ENCODE data around the gene PPP1R3D.

The PPP1R3D gene

DNA sequence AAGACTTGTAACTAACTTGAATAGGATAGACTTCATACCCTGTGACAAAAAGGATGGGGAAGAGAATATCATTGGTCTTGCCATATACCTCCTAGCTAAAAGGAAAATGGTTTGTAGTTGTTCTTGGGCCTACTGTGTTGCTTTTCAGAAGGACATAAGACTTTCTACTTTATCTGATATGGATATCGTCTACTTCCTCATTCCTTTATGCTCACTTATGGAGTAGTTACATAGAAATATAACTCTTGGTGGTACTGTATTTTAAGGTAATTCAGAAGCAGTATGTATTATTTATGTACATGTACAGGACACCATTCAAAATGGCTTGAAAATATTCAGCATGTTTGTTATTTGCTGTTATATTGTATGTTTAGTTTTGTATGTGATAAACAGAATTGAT is 8.1 kb upstream of the PPP1R3D start:
- DNase-seq: no peak

DNA sequence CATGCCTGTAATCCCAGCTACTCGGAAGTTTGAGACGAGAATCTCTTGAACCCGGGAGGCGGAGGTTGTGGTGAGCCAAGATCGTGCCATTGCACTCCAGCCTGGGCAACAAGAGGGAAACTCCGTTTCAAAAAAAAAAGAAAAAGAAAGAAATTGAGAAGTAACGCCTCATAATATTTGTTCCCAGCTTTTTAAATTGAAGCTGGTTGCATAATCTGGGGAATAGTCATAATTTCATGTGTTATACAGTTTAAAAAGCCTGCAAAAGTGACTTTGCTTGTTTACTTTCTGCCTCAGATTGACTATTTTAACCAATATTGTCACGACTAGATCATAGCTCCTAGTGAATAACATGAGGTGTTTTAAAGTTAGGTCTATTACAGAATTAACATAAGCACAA is 7.3 kb upstream of the PPP1R3D start:
- DNase-seq: no peak

GRCh38 chr20:59945731-59946130 is 5.6 kb upstream of the PPP1R3D start:
- DNase-seq: no peak

DNA sequence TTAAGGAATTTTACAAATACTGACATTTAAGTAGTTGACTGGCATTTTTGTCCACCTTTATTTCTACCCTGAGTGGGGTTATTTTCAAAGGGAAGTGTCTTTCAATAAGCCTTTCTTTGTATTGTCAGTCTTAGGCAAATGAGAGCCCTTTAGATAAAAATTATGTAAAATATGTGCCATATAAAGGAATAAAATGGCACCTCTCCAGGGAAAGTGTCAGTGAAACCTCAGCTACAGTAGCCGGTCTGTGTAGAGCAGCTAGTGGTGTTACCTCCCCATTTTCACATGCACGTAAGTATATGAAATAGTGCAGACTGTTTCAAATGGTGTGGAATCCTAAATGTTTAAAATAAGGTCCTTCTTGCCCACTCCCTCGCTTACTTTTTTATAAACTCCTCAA is 5.1 kb upstream of the PPP1R3D start:
- DNase-seq: no peak

GRCh38 chr20:59944726-59945125 is 4.6 kb upstream of the PPP1R3D start:
- no peak for DNase-seq

DNA sequence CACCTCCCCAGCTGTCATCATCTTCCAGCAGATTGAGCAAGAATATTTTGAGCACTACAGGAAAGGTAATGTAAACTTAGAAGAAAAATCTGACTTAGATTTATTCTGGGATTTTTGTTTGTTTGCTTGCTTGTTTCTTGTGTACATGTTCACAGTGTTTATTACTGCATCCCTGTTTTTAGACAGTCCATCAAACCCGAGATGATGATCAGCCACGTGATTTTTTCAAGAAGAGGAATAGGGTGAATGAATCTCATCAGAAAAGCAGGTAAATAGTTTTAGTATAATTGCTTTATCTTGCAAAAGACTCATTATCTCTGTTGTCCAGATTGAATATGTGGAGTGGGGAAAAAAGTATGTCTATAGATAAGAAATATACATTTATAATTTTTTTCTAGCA is 2.1 kb upstream of the PPP1R3D start:
- no peak for DNase-seq

DNA sequence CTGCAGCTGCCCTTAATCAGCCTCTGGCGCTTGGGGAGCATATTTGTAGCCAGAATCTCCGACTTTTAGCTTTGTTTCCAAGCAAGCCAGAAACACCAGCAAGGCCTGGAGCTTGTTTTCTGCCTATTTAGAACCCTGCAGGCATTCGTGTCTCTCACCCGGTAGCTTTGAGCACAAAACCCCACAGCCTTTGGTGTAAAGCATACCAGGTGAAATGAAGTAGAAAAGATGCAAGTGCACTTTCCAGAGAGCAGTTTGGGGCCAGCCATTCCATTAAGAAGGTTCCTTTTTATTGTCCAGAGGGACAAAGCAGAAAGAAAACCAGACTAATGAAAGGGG is 820 bp upstream of the PPP1R3D start:
- DNase-seq: no peak

- no peak for DNase-seq
Measured at GRCh38 chr20:59939879-59940128, 301 bp downstream of the PPP1R3D start.

DNA sequence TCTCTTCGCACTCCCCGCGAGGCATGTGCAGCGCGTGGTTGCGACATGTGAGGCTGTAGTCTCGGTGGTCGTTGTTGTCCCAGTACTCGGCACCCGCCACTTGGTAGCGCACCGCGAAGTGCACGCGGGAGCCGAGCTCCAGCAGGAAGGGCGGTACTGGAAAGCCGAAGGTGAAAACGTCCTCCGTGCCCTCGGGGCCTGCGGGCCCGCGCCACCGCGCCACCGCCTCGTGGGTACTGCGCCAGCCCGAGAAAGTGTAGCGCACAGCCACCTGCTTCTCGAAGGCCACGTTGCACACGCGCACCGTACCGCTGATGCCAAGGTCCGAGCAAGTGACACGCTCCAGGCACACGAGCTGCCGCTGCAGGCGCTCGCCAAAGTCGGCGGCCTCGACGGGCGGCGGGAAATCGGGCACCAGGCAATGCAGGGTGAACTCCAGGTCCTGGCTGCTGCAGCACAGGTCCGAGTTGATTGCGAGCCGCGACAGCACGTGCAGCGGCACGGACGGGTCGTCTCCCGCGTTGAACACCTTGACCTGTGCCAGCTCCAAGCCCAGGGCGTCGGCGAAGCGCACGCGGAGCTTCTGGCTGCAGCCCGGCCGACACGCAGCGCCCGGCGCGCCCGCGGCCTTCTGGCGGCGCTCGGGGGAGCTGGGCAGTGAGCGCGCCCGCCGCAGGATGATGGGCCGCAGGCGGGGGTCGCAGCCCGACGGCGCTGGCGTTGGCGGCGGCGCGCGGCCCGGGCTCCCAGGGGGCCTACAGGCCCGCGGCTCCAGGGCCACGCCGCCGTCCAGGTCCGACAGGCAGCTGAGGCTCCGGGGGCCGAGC is 840 bp downstream of the PPP1R3D start:
- no peak for DNase-seq

GRCh38 chr20:59938696-59939051 is 1.4 kb downstream of the PPP1R3D start:
- DNase-seq: no peak

DNA sequence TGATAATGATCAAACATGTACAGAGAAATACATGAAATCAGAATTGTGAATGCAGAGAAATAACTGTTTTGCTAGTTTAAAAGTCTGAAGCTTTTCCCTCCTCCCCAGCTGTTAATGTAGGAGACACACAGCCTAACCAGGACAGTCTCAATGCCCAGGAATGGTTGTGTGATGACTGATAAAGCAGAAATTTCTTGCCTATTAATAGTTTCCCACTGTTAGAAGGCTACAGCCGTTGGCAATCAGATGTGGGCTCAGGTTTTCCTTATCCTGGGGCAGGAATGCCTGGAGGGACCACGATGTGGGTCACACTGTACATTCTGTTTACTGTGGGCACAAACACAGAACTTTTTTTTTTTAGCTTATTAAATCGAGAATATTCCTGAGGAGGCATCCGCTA is 1.9 kb downstream of the PPP1R3D start:
- no peak for DNase-seq

DNA sequence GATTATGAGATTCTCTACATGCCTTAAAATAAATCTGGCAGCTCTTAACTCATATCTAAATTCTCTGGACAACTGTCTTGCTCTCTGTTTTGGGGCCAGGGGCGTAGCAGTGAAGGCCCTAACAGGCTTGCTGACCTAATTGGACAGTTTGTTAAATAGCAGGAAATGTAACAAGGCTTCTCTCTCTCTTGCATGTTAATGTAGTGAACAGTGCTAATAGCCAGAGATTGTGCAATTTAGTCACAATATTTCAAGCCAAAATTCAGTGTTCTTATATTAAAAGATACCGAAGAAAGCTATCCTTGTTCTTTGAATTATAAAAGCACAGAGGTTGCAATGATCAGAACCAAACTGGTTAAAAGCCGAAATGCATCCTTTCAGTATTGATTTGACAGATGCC is 3.0 kb downstream of the PPP1R3D start:
- DNase-seq: no peak

DNA sequence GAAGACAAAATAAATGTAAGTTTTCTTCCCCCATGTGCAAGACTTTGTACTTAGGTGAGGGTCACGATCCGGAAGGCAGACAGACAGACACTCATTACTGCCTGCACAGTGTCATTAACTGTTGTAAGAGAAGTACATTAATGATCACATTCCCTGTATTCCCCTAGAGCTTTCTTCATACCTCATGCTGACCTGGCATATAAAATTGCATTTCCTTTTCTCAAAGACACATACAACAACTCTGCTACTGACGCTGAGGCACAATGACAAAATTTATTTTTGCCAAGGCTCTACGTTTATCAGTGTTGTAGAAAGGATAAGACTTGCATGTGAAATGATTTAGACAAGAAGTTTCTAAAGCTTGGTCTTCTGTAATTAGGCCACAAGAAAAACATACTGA is 3.7 kb downstream of the PPP1R3D start:
- DNase-seq: no peak

DNA sequence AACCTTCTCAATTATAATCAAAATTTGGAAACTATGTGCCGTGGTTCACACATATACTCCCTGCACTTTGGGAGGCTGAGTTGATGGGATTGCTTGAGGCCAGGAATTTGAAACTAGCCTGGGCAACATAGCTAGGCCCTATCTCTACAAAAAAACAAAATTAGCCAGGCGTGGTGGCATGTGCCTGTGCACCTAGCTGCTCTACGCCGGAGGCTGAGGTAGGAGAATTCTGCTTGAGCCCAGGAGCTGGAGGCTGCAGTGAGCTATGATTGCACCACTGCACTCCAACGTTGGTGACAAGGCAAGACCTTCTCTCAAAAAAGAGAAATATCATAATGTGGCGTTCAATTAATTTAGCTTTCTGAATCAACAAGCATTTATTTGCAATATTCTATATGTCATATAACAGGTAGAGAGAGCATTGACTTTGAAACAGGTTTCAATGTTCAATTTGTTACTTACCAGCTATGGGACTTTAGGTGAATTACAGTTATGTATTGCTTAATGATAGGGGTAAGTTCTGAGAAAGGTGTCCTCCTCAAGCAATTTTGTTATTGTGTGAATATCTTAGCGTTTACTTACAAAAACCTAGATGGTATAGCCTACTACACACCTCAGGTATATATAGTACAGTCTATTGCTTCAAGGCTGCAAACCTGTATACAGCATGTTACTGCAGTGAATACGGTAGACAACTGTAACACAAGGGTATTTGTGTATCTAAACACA is 4.5 kb downstream of the PPP1R3D start:
- no peak for DNase-seq

- DNase-seq: no peak
Measured at GRCh38 chr20:59933849-59934585, 6.1 kb downstream of the PPP1R3D start.

DNA sequence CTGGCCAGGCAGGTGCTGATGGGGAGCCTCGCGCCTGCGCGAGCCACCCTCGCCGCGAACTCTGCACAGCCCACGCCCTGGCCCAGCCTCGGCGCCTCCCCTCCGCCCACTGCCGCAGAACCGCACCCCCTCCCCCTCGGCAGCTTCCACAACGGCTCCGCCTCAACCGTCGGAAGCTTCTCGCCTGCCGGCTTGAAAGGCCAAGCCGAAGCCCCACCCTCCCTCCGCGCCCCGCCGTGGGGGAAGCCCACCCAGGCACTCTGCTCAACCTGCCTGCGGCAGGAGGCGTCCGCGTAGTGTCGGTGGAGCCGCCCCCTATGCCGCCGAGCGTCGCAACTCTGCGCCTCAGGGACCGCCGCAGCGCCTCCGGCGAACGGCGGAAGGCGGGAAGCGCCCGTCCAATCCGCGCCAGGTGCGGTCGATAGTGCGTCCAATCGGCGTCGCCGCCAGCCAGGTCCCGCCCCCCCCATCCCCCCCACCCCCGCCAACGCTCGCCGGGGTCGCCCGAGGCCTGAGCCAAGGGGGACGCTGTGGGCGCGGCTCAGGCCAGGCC is 6.7 kb downstream of the PPP1R3D start, which contains the start of gene SYCP2:
Gene SYCP2, minus strand, starts transcription at position 342 of the 553 bp plus-strand sequence. CDS start 11,224 bp downstream, outside the sequence.
- DNase-seq: no peak

GRCh38 chr20:59932616-59933295 is 7.3 kb downstream of the PPP1R3D start:
- no peak for DNase-seq

- no peak for DNase-seq
Measured at GRCh38 chr20:59931511-59932312, 8.4 kb downstream of the PPP1R3D start.

GRCh38 chr20:59925899-59926298 is 14.2 kb downstream of the PPP1R3D start:
- no peak for DNase-seq

DNA sequence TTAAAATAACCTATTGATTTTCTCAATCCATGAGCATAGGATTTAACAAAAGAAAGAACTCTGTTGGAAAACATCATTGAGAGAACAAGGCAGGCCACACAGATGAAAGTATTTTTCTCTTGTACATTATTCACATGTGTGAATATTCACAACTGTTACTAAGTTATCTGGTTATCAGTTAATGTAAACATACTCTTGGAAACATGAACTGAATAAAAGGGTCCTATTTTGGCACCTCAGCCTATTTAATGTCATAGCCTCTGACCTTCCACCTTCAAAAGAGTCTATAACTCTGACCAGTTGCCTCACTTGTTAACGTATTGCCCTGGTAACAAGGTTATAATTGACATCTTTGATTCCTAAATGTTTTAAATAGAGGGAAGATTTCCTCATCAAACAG is 14.7 kb downstream of the PPP1R3D start:
- DNase-seq: no peak

DNA sequence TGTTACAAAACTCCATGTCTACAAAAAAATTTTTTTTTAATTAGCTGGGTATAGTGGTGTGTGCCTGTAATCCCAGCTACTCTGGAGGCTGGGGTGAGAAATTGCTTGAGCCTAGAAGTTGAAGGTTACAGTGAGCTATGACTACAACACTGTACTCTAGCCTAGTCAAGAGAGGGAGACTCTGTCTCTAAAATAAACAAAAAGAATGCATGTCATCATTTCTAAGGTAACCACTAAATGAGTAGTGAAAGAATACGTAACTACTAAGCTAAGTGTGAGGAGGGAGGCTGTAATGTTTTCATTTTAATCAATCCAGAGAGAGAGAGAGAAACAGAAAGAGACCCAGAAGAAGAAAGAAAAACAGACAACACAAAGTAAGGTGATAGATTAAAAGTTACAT is 16.6 kb downstream of the PPP1R3D start:
- DNase-seq: no peak

GRCh38 chr20:59920944-59921343 is 19.2 kb downstream of the PPP1R3D start:
- DNase-seq: no peak

Measured in NCI-H1417 treated with DMSO at 0.1 percent for 48 hours (cell line).